PFSK-1 (cell line): ENCODE results near the gene SPTLC1.

Experiments used
- FOXP2 ChIP-seq: optimal IDR thresholded peaks from 2 replicates; pipeline ENCODE3; 2011; ENCODE audit warnings: borderline replicate concordance, control low read depth, inconsistent platforms; ENCODE audit not compliant: insufficient read depth; ENCODE audit errors: extremely low read length, extremely low read depth
- POLR2AphosphoS5 ChIP-seq: IDR thresholded peaks from 2 replicates; pipeline ENCODE4 v1.6.1; 2012; ENCODE audit warnings: low read depth, mild to moderate bottlenecking, control low read depth, low read length, moderate library complexity
- REST ChIP-seq, 2 experiments: IDR thresholded peaks; 2 replicates each; pipeline versions ENCODE4 v1.6.1 to v1.8.0; 2011 to 2012; ENCODE audit warnings: low read depth in 2 of 2, low read length in 2 of 2, control low read depth in 1 of 2, inconsistent platforms in 1 of 2, mild to moderate bottlenecking in 1 of 2, moderate library complexity in 1 of 2; ENCODE audit not compliant: insufficient read depth in 1 of 2
- SIN3A ChIP-seq: IDR thresholded peaks from 2 replicates; pipeline ENCODE4 v1.6.1; 2012; ENCODE audit warnings: mild to moderate bottlenecking, low read length, moderate library complexity, borderline replicate concordance; ENCODE audit not compliant: insufficient read depth
- TAF1 ChIP-seq: IDR thresholded peaks from 2 replicates; pipeline ENCODE4 v1.6.1; 2012; ENCODE audit warnings: low read length, control low read depth, borderline replicate concordance; ENCODE audit not compliant: insufficient read depth

- no peak for TF ChIP-seq POLR2AphosphoS5
- TF ChIP-seq TAF1 = no peak
- no peak for TF ChIP-seq REST (IDR thresholded peaks at IDR 0.05; ENCODE audit: insufficient read depth in 1 of 2, low read depth in 2 of 2, low read length in 2 of 2)
- TF ChIP-seq SIN3A = no peak
- TF ChIP-seq FOXP2 = no peak
These were observed 48.1 kb upstream of the SPTLC1 start for GRCh38 chr9:92163276-92163675.
